VCaP (cell line): Measurements from ENCODE around the gene FNIP2.
"Not testable (repeated sequence)": the region's sequence is repeated elsewhere in the genome, so short reads cannot be mapped to it uniquely, and the experiment has no call there.

ENCODE experiments used
- H3K27ac ChIP-seq: fragments of 450-650 bp; 2 replicates; pipeline ENCODE4 v1.5.1; 2017
- TF ChIP-seq, protein P1 (sequence below): fragments of 450-650 bp; conservative IDR thresholded peaks from 2 replicates; pipeline ENCODE4 v1.5.1; 2017; ENCODE audit warnings: mild to moderate bottlenecking, moderate library complexity

Gene FNIP2

DNA sequence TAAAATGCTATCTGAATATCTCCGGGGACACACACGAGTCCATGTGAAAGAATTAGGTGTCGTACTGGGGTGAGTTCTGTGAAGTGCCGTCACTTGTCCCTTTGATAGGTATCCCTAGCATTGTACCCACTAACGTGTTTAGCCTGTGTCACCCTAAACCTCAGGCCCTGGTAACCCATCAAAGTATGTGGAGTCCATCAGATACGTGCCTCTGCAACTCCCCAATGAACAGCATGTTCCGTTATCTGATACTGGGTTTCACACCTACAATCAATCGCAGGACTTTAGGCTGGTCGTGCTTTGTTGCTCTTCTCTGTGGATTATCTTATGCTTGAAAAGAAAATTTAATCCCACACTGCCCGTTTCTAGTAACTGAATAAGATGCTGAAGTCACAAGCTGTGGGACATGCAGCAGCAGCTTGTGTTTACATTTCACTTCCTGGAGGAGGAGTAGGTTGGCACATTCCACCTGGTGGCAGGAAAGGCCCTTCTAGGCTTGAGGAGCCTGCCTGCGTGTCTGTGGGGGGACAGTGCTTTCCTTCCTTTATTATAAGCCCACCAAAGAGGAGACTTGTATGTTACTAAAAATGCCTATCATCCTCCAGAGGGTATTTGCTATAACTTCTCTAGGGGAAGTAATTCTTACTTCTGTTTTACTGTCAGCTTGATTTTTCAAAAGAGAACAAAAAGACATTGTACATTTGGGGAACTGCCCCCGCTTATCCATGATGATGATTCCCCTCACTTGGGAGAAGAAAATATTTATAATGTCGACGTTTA, 127.2 kb downstream of the FNIP2 start:
- TF ChIP-seq, protein P1, sequence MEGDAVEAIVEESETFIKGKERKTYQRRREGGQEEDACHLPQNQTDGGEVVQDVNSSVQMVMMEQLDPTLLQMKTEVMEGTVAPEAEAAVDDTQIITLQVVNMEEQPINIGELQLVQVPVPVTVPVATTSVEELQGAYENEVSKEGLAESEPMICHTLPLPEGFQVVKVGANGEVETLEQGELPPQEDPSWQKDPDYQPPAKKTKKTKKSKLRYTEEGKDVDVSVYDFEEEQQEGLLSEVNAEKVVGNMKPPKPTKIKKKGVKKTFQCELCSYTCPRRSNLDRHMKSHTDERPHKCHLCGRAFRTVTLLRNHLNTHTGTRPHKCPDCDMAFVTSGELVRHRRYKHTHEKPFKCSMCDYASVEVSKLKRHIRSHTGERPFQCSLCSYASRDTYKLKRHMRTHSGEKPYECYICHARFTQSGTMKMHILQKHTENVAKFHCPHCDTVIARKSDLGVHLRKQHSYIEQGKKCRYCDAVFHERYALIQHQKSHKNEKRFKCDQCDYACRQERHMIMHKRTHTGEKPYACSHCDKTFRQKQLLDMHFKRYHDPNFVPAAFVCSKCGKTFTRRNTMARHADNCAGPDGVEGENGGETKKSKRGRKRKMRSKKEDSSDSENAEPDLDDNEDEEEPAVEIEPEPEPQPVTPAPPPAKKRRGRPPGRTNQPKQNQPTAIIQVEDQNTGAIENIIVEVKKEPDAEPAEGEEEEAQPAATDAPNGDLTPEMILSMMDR: peak; percentile 55
- peak overlapping the region; percentile 32 for H3K27ac ChIP-seq

DNA sequence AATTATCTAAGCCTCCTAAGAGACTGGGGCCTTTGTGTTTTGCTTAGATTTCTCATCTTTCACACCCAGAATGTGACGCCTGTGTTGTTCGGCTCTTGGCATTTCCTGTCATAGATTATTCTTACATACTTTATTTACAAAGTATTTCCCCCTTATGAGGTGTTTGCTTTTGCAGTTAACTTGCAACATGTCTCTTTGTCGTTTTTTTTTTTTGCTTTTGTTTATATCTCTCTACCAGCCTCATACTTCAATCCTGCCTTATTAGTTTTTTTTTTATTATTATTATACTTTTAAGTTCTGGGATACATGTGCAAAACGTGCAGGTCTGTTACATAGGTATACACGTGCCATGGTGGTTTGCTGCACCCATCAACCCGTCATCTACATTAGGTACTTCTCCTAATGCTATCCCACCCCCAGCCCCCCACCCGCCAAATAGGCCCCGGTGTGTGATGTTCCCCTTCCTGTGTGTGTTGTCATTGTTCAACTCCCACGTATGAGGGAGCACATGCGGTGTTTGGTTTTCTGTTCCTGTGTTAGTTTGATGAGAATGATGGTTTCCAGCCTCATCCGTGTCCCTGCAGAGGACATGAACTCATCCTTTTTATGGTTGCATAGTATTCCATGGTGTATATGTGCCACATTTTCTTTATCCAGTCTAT, 127.9 kb downstream of the FNIP2 start:
- H3K27ac ChIP-seq: peak overlapping the region; percentile 32

DNA sequence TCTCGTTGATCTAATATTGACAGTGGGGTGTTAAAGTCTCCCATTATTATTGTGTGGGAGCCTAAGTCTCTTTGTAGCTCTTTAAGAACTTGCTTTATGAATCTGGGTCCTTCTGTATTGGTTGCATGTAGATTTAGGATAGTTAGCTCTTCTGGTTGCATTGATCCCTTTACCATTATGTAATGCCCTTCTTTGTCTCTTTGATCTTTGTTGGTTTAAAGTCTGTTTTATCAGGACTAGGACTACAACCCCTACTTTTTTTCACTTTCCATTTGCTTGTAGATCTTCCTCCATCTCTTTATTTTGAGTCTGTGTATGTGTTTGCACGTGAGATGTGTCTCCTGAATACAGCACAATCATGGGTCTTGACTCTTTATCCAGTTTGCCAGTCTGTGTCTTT, 131.6 kb downstream of the FNIP2 start:
- not testable (repeated sequence) for H3K27ac ChIP-seq

DNA sequence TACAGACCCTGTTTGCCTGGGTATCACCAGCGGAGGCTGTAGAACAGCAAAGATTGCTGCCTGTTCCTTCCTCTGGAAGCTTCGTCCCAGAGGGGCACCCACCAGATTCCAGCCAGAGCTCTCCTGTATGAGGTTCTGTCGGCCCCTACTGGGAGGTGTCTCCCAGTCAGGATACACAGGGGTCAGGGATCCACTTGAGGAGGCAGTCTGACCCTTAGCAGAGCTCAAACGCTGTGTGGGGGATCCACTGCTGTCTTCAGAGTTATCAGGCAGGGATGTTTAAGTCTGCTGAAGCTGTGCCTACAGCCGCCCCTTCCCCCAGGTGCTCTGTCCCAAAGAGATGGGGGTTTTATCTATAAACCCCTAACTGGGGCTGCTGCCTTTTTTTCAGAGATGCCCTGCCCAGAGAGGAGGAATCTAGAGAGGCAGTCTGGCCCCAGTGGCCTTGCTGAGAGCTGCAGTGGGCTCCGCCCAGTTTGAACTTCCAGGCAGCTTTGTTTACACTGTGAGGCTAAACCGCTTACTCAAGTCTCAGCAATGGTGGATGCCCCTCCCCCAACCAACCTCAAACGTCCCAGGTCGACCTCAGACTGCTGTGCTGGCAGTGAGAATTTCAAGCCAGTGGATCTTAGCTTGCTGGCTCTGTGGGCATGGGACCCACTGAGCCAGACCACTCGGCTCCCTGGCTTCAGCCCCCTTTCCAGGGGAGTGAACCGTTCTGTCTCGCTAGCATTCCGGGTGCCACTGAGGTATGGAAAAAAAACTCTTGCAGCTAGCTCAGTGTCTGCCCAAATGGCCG, 133.7 kb downstream of the FNIP2 start:
- not testable (repeated sequence) for H3K27ac ChIP-seq

DNA sequence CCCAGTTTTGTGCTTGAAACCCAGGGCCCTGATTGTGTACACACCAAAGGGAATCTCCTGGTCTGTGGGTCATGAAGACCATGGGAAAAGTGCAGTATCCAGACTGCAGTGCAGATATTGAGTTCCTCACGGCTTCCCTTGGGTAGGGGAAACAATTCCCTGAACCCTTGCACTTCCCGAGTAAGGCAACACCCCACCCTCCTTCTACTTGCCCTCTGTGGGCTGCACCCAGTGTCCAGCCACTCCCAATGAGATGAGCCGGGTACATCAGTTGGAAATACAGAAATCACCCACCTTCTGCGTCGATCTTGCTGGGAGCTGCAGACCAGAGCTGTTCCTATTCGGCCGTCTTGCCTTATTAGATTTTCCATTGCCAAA, 134.2 kb downstream of the FNIP2 start:
- H3K27ac ChIP-seq: no peak overlapping the region
- TF ChIP-seq, protein P1: no peak

DNA sequence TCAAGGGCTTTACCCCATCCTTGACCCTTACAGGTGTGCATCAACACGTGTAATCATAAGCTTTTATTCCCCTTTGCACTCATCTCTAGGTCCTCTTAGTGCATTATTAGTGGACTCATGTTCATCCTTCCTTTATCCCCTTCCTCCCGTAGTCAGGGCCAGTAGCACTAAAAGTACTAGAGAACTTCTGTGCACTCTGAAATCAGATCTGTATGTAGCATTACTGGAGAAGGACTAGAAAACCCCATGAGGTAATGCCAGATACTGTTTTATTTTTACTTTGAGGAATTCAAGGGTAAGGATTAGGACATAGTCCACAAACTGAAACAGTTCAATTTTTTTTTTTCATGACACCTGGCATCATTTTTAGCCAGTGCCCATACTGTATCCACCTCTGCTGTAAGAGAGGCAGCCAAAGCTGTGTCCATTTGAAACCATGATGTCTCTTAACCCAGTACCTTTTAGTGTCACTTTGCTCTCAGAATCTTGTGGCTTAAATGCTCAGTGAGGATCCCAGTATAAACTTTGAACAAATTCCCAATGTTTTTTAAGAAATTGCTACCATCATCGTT, 134.7 kb downstream of the FNIP2 start:
- H3K27ac ChIP-seq: no peak overlapping the region
- TF ChIP-seq, protein P1: no peak

DNA sequence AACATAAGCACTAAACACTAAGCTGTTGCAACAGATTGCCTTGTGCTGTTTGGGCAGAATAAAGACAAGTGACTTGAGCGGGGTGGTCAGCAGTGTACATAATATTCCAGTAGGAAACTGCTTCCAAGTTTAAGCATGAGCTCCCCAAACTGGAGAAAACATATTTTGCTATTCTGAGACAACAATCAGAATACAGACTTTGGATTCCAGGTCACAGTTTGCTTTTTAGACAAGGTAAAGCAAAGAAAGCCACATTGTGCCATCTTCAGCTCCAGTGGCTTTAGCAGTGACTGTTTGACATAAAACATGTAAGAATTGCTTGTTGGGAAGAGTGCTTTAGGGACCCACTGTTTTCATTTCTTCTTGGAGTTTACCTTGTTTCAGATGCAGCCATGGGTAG, 136.0 kb downstream of the FNIP2 start:
- H3K27ac ChIP-seq: no peak overlapping the region
- TF ChIP-seq, protein P1: no peak

DNA sequence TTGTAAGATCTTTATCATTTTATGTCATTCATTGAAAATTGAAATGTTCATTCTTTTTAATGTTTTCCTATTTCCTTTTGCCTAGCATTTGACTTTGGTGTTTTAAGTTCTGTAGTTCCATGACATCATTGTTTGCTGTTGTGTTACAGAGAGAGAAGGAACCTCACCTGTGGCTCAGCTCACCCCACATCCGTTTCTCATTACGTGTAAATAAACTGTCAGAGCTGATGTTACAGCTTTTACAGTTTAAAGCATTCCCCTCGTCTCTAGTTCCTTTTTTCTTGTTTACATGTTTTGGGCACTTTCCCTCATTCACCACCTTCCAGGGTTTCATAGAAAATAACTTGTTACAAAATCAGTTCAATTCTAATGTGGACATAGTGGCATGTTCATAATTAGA, 137.2 kb downstream of the FNIP2 start:
- TF ChIP-seq, protein P1: no peak
- no peak overlapping the region for H3K27ac ChIP-seq

DNA sequence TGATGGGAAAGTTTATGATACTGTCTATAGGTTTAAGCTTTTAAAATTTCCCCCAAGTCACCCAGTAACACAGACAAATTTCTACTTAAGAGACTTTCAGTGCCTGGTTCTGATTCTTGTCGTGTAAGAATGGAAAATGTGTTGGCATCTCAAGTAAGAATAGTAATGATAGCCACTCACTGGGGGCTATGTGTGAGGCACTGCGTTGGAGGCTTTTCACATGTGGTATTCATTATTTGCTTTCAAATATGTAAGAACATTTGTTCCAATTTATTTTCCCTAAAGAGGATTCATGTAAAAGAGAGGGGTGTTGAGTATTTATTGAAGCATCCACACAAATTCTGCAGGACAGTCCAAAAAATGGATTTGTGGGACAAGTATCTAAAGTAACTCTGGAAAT, 143.6 kb downstream of the FNIP2 start:
- H3K27ac ChIP-seq: no peak overlapping the region
- TF ChIP-seq, protein P1: no peak
